GM19455 (cell line): ENCODE results near the gene ACKR3.

ENCODE experiments used
- ATAC-seq: cut with Tn5 transposase; IDR thresholded peaks from one replicate; pipeline ENCODE4 v1.9.1; 2021; ENCODE audit not compliant: unreplicated experiment

The ACKR3 gene

DNA sequence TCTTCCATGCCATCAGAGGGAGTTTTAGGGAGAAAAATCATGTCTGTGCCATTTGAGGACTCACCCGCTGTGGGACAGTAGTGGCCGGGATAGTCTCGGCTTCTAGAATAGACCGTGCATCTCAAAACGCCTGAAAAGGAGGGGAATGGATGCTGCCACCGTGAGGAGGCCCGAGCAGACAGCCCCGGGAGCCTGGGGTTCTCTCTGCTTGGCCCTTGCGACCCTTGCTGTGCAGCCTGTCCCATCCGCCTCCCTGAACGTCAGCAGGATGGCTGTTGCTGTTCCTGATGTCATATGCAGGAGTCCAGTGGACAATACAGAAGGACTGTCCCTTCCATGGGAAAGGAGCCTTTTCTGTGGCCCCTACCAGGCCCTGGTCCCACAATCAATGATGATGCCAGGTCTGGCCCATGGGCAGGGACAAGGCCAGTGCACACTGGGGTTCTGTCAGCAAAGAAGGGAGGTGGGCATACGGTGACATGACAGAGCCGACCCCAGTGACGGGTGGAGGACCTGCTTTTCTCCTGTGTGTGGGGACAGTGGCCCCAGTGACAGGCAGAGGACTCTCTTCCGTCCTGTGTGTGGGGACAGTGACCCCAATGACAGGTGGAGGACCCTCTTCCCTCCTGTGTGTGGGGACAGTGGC, 58.8 kb downstream of the ACKR3 start:
- no peak for ATAC-seq

DNA sequence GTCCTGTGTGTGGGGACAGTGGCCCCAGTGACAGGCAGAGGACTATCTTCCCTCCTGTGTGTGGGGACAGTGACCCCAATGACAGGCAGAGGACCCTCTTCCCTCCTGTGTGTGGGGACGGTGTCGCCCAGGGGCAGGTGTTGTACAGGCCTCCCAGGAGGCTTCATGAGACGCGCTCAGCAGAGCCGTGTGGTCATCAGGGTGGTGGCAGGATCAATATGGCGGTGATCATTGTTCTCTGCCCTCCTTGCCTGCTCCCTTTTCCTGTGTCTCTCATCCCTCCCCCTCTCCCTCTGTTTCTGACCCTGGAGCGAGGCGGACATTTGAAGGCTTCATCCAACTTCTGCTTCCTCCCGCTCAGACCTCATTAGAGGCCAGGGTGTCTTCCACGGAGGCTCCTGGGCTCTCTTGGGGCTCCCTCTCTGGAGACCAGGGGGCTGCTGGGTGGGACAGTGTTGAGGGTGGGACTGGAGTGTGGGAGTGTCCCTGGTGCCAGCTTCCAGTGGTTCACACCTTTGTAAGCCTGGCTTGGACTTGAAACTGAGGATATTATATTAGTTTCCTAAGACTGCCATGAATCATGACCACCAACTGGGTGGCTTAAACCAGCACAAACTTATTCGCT, 59.5 kb downstream of the ACKR3 start:
- ATAC-seq, result no peak

GRCh38 chr2:236629961-236630872, 60.6 kb downstream of the ACKR3 start:
- no peak for ATAC-seq

- no peak for ATAC-seq
Measured at GRCh38 chr2:236631281-236631855, 61.7 kb downstream of the ACKR3 start.

GRCh38 chr2:236631856-236632291, 62.2 kb downstream of the ACKR3 start:
- no peak for ATAC-seq
